ENCODE data around the gene POLE. TPM values are rescaled to one million over a fixed set of nuclear protein-coding genes. Genes with fewer than 3 reads are reported as not detected.

POLE gene
- total RNA-seq, 1 experiment from 2014 or later = 147 TPM

DNA sequence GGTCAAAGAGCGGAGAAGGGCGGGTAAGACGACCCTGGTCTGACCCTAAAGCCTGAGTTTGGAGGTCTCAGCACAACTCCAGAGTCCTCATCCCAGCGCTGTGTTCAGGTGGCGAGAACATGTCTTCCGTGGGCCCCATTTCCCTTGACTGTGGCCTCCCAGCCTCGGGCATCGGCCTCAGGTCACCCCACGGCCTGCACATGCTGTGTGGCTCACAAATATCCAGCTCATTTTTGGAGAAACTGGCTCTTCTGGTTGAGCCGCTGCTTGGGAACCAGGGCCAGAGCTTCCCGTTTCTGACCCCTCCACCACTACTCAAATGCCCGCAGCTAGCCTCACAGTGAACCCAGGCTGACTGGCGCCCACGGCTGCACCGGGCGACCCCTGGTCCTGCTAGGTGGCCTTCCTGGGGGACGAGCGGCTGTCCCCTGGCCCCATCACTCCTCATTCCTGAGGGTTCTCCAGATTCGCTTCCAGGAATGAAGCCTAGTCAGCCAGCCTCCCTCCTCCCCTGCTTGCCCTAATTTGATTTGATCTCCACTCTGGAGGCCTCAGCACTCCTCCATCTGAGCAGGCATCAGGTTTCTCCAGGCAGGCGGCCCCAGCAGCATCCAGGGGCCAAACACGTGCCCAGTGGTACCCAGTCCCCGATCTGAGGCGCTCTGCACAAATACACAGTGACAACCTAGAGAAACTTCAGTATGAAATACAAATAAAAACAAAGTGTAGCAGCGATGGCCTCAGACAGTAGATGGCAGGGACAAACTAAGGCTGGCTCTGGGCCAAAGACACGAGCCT, 63.9 kb downstream of the POLE start:
- Histone ChIP-seq H3K23ac (ENCODE audit: insufficient read length, low read depth, low read length) (no peak overlapping the region), H2BK15ac (ENCODE audit: low read depth, low read length) (no peak overlapping the region), H3K9ac (ENCODE audit: extremely low read depth, insufficient read length, low read length) (no peak overlapping the region), H2BK120ac (ENCODE audit: low read depth, low read length, poor library complexity, severe bottlenecking) (no peak overlapping the region), H2BK12ac (ENCODE audit: insufficient read length, low read depth, low read length) (no peak overlapping the region), H3K56ac (ENCODE audit: insufficient read length, low read depth, low read length) (no peak overlapping the region), H3K27ac (ENCODE audit: insufficient read length, low read depth, low read length) (no peak overlapping the region), H3K4me2 (ENCODE audit: insufficient read depth, insufficient read length, low read length) (no peak overlapping the region), H2BK20ac (ENCODE audit: low read depth, low read length, poor library complexity, severe bottlenecking) (no peak overlapping the region), H3K79me2 (ENCODE audit: insufficient read depth, low read length) (no peaks in the 10 kb centered on the region), H3K9me3 (ENCODE audit: control insufficient read depth, low read depth, low read length) (no peaks in the 10 kb centered on the region), H3K18ac (ENCODE audit: insufficient read length, low read depth, low read length) (no peak overlapping the region), H3T11ph (ENCODE audit: low read length) (no peak overlapping the region), H2AFZ (ENCODE audit: low read length) (no peak overlapping the region), H3K14ac (ENCODE audit: insufficient read depth, low read length) (no peak overlapping the region), H4K5ac (ENCODE audit: insufficient read length, low read depth, low read length) (no peak overlapping the region), H4K20me1 (ENCODE audit: control insufficient read depth, insufficient read depth, insufficient read length) (no peaks in the 10 kb centered on the region), H4K8ac (replicated peaks; ENCODE audit: insufficient read length, low read depth, low read length) (no peak overlapping the region), H3K4ac (ENCODE audit: low read depth, low read length) (no peak overlapping the region), H3K79me1 (ENCODE audit: insufficient read depth, low read depth, low read length, poor library complexity, severe bottlenecking) (no peaks in the 10 kb centered on the region), H4K91ac (ENCODE audit: insufficient read length, low read depth, low read length) (no peak overlapping the region), H3K4me1 (ENCODE audit: insufficient read depth, low read length) (no peaks in the 10 kb centered on the region), H3K27me3 (ENCODE audit: insufficient read depth, low read length) (no peaks in the 10 kb centered on the region; the same call in 1 of the 2 replicates), H2BK5ac (ENCODE audit: insufficient read length, low read length) (no peak overlapping the region), H2AK5ac (ENCODE audit: insufficient read length, low read length) (no peak overlapping the region), H3K23me2 (ENCODE audit: insufficient read length, low read depth, low read length, poor library complexity, severe bottlenecking) (no peaks in the 10 kb centered on the region)
- peak overlapping the region in 1 of 2 experiments; percentile 54; a peak in 1 of 5 replicates for H3K4me3 Mint-ChIP-seq
- no peaks in the 10 kb centered on the region; a peak in 1 of 5 replicates for H3K9me3 Mint-ChIP-seq
- no peak for TF ChIP-seq CTCF (conservative IDR thresholded peaks at IDR 0.05)
- DNase-seq = no peak
- peaks cover 15 to 43% (median 21%) of the 10 kb centered on the region in 3 experiments; a peak in 6 of 7 replicates for H3K36me3 Mint-ChIP-seq (ENCODE audit: insufficient read depth in 1 of 3, low read depth in 3 of 3)
- peaks cover 2 to 8% of the 10 kb centered on the region in 2 experiments; a peak in 1 of 4 replicates for H3K4me1 Mint-ChIP-seq
- peaks cover 16% of the 10 kb centered on the region for H3K27me3 Mint-ChIP-seq (ENCODE audit: low read depth)
- WGBS (ENCODE audit: extremely low coverage, insufficient read length, low lambda C conversion rate) = no CpG with 5 or more reads among the region's 25 CpGs
- peak overlapping the region in 1 of 3 experiments; percentile 89; a peak in 2 of 7 replicates for H3K27ac Mint-ChIP-seq

Measured in H9 (cell line).